ENCODE data around the gene PLAAT5.

Gene PLAAT5

GRCh38 chr11:63490551-63491239, at the start of gene PLAAT5:
PLAAT5 (minus strand) TSS chr11:63491167; CDS start chr11:63491034, 133 bp downstream.
- no peak within 1 kb of the TSS; the same call in 1 of the 2 replicates for H3K4me3 ChIP-seq (replicated peaks; ENCODE audit: low read depth, low read length)
- DNase-seq (ENCODE audit: extremely low read depth, low read depth): no peak
- TF ChIP-seq, protein P1, sequence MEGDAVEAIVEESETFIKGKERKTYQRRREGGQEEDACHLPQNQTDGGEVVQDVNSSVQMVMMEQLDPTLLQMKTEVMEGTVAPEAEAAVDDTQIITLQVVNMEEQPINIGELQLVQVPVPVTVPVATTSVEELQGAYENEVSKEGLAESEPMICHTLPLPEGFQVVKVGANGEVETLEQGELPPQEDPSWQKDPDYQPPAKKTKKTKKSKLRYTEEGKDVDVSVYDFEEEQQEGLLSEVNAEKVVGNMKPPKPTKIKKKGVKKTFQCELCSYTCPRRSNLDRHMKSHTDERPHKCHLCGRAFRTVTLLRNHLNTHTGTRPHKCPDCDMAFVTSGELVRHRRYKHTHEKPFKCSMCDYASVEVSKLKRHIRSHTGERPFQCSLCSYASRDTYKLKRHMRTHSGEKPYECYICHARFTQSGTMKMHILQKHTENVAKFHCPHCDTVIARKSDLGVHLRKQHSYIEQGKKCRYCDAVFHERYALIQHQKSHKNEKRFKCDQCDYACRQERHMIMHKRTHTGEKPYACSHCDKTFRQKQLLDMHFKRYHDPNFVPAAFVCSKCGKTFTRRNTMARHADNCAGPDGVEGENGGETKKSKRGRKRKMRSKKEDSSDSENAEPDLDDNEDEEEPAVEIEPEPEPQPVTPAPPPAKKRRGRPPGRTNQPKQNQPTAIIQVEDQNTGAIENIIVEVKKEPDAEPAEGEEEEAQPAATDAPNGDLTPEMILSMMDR (IDR thresholded peaks at IDR 0.05; ENCODE audit: low read depth, low read length, missing control alignments): no peak

DNA sequence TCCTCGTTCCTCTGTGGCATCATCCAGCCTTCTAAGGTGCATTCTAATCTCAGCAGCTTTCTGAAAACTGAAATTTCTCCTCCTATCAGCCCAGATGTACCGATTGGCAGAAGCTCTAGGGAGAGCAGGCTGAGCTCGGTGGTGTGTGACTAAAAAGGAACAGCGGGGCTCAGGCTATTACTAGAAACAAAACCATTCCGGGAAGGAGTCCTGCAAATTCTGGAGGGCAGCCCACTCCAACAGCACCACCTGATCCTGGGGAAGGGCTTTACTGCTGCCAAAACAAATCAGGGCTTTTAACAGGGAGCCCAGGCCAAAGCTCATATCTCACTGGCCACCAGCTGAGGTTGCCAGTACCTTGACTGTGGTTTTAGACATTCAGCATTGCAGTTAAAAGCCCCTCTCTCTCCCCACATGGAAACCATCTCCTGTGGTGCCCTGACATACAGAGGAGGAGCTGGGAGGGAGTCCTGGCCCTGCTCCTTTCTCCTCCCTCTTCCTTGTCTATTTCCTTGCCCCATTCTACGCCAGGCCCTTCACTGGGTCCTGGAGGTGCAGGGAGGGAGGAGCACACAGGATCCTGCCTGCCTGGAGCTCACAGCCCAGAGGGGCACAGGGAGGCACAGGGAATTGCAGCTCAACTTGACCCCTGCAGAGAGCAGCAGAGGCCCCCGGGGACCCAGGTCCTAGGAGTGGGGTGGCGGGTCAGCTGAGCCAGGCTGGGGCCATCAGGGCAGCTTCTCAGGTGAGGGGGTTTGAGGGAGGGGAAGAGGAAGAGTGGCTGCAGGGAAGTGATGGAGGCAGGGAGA, 46.5 kb upstream of the PLAAT5 start:
- DNase-seq (ENCODE audit: extremely low read depth, low read depth): no peak

DNA sequence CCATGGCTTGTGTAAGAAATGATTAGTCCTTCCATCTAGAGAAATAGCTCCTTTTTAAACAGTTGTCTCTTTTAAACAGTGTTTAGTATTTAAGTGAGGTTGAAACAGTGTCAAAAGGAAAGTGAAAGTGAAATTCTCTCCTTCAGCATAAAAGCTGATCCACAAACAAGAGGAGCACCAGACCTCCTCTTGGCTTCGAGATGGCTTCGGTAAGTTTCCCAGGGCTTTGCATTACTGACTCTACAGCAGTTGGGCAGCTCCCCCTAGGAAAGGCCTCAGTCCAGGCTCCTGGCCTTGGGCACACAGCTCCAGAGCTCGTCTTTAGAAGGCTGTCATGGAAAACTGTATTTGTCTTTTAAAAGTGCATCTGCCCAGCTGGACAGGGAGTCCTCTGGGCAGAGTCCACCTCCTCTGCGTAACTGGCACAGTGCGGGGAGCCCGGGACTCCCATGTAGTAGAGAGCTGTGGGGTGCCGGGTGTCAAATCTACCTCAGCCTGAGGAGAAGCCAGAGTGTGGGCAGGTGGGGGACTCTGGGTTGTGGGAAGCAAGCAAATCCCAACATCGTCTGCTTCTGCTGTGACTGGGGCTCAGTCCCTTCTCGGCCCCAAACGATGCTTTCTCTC, 45.8 kb upstream of the PLAAT5 start, which contains the start of gene PLAAT4:
PLAAT4 (plus strand) TSS at position 140 of the 624 bp plus-strand sequence; CDS start at position 201, 61 bp downstream.
- TF ChIP-seq, protein P1 (IDR thresholded peaks at IDR 0.05; ENCODE audit: low read depth, low read length, missing control alignments): no peak
- H3K4me3 ChIP-seq (replicated peaks; ENCODE audit: low read depth, low read length): peak within 1 kb of the TSS; percentile 16; the same call in 1 of the 2 replicates
- DNase-seq (ENCODE audit: extremely low read depth, low read depth): no peak

More for the DNA sequence above, 46.5 kb upstream of the PLAAT5 start:
- H3K4me3 ChIP-seq (replicated peaks; ENCODE audit: low read depth, low read length): peak overlapping the region; percentile 16; the same call in 1 of the 2 replicates
- TF ChIP-seq, protein P1 (IDR thresholded peaks at IDR 0.05; ENCODE audit: low read depth, low read length, missing control alignments): no peak

DNA sequence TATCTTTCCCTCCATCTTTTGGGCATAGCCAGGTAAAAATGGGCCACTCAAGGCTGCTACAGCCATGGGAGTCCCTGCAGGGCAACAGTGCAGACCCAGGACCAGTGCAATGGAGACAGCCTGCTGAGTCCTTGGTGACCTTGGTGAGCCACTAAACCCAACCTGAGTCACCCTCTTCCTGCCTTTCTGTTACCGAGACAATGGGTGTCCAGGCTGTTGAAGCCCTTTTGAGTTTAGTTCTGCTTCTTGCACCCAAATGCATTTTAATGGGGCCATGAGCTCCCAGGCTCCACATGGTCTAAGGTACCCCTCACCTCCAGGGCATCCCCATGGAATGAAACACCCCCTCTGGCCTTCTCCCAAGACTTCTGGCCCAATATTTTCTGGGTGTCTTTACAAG, 44.8 kb upstream of the PLAAT5 start:
- TF ChIP-seq, protein P1 (IDR thresholded peaks at IDR 0.05; ENCODE audit: low read depth, low read length, missing control alignments): no peak
- DNase-seq (ENCODE audit: extremely low read depth, low read depth): no peak
- no peak overlapping the region for H3K4me3 ChIP-seq (replicated peaks; ENCODE audit: low read depth, low read length)

DNA sequence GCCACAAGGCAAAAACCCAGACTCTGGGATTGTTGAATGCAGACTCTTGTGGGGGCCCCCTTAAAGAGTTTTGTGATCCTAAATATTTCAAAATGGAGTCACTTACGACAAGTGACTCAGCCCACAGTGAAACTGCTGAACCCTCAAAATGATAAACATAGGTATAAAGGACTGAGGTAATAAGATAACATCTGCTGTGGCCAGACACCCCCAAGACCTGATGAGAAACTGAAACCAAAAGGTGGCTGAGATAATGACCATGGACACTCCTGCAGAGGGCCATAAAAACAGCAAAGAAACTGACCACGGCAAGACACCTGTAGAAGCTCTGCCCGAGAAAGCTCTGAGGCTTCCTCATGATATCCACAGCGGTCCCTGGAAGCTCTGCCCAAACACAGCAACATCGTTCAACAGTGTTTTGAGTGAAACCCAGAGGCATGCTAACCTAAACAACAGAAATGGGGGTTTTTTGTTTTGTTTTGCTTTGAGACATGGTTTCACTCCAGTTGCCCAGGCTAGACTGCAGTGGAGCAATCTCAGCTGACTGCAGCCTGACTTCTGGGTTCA, 44.0 kb upstream of the PLAAT5 start:
- no peak overlapping the region for H3K4me3 ChIP-seq (replicated peaks; ENCODE audit: low read depth, low read length)
- TF ChIP-seq, protein P1 (IDR thresholded peaks at IDR 0.05; ENCODE audit: low read depth, low read length, missing control alignments): no peak
- no peak for DNase-seq (ENCODE audit: extremely low read depth, low read depth)

DNA sequence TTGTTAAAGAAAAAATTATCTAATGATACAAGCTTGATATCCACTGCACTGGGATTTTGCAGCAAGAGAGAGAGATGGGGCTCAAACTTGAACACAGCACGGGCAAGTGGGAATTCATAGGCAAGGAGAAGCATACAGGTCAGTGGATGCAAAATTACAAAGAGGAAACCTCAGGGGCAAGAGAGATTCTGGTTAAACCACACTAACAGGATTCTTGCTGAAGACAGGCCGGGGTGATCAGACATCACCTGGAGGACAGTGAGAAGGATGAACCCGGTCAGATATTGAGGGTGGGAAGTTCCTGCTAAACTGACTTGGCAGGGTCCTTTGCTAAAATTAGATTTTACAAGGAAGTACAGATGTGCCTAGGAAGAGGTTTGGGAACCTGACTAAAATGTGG, 43.1 kb upstream of the PLAAT5 start:
- no peak for DNase-seq (ENCODE audit: extremely low read depth, low read depth)
- TF ChIP-seq, protein P1 (IDR thresholded peaks at IDR 0.05; ENCODE audit: low read depth, low read length, missing control alignments): no peak
- no peak overlapping the region for H3K4me3 ChIP-seq (replicated peaks; ENCODE audit: low read depth, low read length)
